GM21423 (cell line): ENCODE data around the gene ATG13.
"Not testable (repeated sequence)": the region's sequence is repeated elsewhere in the genome, so short reads cannot be mapped to it uniquely, and the experiment has no call there.

Source experiments
- ATAC-seq: cut with Tn5 transposase; IDR thresholded peaks from one replicate; pipeline ENCODE4 v1.9.1; 2021; ENCODE audit warnings: mild to moderate bottlenecking, moderate library complexity; ENCODE audit not compliant: unreplicated experiment

ATG13 gene

GRCh38 chr11:46642627-46643335 is 25.4 kb downstream of the ATG13 start:
- ATAC-seq: no peak

GRCh38 chr11:46643531-46643930 is 26.2 kb downstream of the ATG13 start:
- no peak for ATAC-seq

GRCh38 chr11:46643986-46644385 is 26.6 kb downstream of the ATG13 start:
- ATAC-seq: no peak

- no peak for ATAC-seq
Observed at GRCh38 chr11:46649180-46649738, 31.9 kb downstream of the ATG13 start.

DNA sequence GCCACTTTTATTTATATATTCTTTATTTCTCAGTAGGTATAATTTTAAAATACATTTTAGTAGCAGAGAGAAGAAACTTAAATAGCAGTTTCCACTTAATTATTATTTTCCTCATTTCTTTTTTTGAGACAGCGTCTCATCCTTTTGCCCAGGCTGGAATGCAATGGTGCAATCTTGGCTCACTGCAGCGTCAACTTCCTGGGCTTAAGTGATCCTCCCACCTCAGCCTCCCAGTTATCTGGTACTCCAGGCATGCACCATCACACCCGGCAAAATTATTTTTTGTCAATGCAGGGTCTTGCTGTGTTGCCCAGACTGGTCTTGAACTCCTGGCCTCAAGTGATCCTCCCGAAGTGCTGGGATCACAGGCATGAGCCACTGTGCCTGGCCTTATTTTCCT is 38.3 kb downstream of the ATG13 start:
- no peak for ATAC-seq

- ATAC-seq: no peak
Observed at GRCh38 chr11:46657186-46657585, 39.8 kb downstream of the ATG13 start.

- no peak for ATAC-seq
Observed at GRCh38 chr11:46658259-46658658, 40.9 kb downstream of the ATG13 start.

DNA sequence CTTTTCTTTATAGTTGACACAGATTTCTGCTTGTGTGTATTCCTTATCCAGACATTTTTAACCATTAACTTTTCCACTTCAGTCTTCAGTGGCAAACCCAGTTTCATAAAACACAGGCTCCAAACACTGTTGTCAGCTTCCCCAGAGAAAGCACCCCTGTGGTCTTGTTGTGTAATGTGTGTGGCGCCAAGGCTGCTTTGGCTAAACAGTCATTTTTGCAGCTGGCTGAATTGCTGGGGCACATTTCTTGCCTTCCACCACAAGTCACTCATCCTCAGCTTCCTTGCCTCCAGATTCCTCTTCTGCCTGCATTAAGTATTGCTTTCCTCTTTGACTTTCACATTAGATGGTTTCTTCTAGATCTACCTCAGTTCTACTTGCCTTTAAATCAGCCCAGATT is 42.6 kb downstream of the ATG13 start:
- ATAC-seq: no peak

GRCh38 chr11:46661836-46662235 is 44.5 kb downstream of the ATG13 start:
- no peak for ATAC-seq

GRCh38 chr11:46662366-46662765 is 45.0 kb downstream of the ATG13 start:
- no peak for ATAC-seq

GRCh38 chr11:46663277-46663940 is 46.1 kb downstream of the ATG13 start:
- ATAC-seq: no peak

- ATAC-seq: no peak
Observed at GRCh38 chr11:46664612-46665011, 47.3 kb downstream of the ATG13 start.

- no peak for ATAC-seq
Observed at GRCh38 chr11:46665356-46665755, 48.0 kb downstream of the ATG13 start.

GRCh38 chr11:46666516-46666915 is 49.2 kb downstream of the ATG13 start:
- no peak for ATAC-seq

GRCh38 chr11:46667043-46667481 is 49.7 kb downstream of the ATG13 start:
- ATAC-seq: no peak

DNA sequence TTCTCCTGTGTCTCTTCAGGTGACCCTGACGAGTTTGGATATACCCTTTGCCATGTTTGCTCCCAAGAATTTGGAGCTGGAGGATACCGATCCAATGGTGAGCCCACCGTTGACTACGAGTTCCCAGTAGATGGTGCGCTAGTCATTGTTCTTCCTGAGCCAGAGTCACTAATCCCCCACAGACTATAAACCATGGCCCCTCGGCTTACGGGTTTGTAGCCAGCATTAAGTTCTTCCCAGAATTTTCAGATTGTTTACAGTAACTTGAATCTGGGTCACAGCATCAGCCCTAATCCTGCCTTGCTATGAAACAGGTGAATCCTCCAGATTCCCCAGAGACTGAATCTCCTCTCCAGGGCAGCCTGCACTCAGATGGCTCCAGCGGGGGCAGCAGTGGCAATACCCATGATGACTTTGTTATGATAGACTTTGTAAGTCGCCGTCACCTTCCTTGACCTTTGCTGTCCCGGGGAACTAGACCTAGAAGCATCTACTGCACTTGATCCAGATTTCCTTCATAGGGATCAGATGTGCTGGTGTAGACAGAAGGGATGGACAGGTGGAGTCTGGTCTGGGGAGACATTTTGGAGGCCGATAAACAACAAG is 51.2 kb downstream of the ATG13 start:
- ATAC-seq: no peak

GRCh38 chr11:46669711-46670139 is 52.4 kb downstream of the ATG13 start:
- ATAC-seq: no peak

DNA sequence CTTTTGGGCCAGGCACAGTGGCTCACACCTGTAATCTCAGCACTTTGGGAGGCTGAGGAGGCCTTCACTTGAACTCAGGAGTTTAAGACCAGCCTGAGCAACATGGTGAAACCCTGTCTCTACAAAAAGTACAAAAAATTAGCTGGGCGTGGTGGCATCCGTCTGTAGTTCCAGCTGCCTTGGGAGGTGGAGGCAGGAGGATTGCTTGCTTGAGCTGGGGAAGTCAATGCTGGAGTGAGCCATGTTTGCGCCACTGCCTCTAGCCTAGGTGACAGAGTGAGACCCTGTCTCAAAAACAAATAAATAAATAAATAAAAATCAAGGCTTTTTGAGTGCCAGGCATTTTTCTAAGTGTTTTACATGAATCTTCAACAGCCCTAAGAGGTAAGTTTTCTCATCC is 53.2 kb downstream of the ATG13 start:
- ATAC-seq: not testable (repeated sequence)

GRCh38 chr11:46671958-46672315 is 54.6 kb downstream of the ATG13 start:
- ATAC-seq: no peak

DNA sequence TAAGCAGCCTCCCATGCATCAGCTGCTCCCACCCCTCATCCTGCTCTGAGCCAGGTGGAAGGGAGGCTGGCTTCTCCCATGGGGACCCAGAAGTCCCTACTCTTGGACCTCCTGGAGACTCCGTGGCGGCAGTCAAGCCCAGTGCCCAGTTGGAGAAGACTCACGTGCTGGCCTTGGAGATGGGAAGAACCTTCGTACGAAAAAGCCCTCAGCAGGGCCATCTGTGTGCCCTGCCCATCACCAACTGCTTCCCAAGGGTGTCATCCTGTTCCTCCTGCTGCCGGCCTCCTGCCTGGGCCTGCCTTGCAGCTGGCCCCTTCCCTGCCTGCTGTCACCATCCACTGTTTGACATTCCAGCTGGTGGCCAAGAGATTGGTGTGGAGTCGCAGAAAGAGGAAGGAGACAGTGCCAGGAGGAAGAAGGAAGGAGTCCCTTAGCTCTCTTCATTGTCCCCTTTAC is 55.1 kb downstream of the ATG13 start:
- no peak for ATAC-seq

- ATAC-seq: no peak
Observed at GRCh38 chr11:46673713-46674462, 56.5 kb downstream of the ATG13 start.
